HG03095 (cell line): ENCODE results near the gene PYGO2.
"Not testable (repeated sequence)": the region's sequence is repeated elsewhere in the genome, so short reads cannot be mapped to it uniquely, and the experiment has no call there.

ENCODE experiments used
- ATAC-seq: cut with Tn5 transposase; IDR thresholded peaks from one replicate; pipeline ENCODE4 v1.9.1; 2021; ENCODE audit warnings: moderate library complexity; ENCODE audit not compliant: unreplicated experiment

Gene PYGO2

GRCh38 chr1:155000726-155001424 lies 39.3 kb upstream of the PYGO2 start:
- ATAC-seq: peak; percentile 39

GRCh38 chr1:155000411-155000725 lies 38.8 kb upstream of the PYGO2 start:
- no peak for ATAC-seq

GRCh38 chr1:154999571-155000410 lies 38.2 kb upstream of the PYGO2 start:
- no peak for ATAC-seq

- ATAC-seq: no peak
These were observed 37.4 kb upstream of the PYGO2 start for GRCh38 chr1:154998818-154999570.

GRCh38 chr1:154998201-154998780 lies 36.7 kb upstream of the PYGO2 start:
- no peak for ATAC-seq

- ATAC-seq: no peak
These were observed 35.6 kb upstream of the PYGO2 start for GRCh38 chr1:154996966-154997701.

GRCh38 chr1:154995301-154995983 lies 33.9 kb upstream of the PYGO2 start:
- ATAC-seq: not testable (repeated sequence)

- ATAC-seq: no peak
These were observed 33.0 kb upstream of the PYGO2 start for GRCh38 chr1:154994591-154994990.

GRCh38 chr1:154994269-154994587 lies 32.6 kb upstream of the PYGO2 start:
- no peak for ATAC-seq

- ATAC-seq: no peak
These were observed 32.1 kb upstream of the PYGO2 start, which contains the start of gene LENEP for GRCh38 chr1:154993572-154994268. LENEP (plus strand) TSS chr1:154993586; CDS start chr1:154993608, 22 bp downstream.

- ATAC-seq: no peak
These were observed 31.4 kb upstream of the PYGO2 start for GRCh38 chr1:154992721-154993571.

- ATAC-seq: no peak
These were observed 28.7 kb upstream of the PYGO2 start for GRCh38 chr1:154990276-154990675.

- ATAC-seq: no peak
These were observed 27.7 kb upstream of the PYGO2 start for GRCh38 chr1:154989195-154989860.

GRCh38 chr1:154988058-154988954 lies 26.7 kb upstream of the PYGO2 start:
- ATAC-seq: no peak

- no peak for ATAC-seq
These were observed 25.7 kb upstream of the PYGO2 start for GRCh38 chr1:154987326-154987725.

- ATAC-seq: not testable (repeated sequence)
These were observed 25.2 kb upstream of the PYGO2 start for GRCh38 chr1:154986736-154987135.
